Stimulated activated CD4-positive, alpha-beta T cell treated with anti-CD3 and anti-CD28 coated beads, TNF-alpha, amount 100 ng/mL, for 4 hours (primary cell): ENCODE data around the gene HOXB1.

ENCODE experiments used
- DNase-seq, 3 experiments: peaks; one replicate each; pipeline ENCODE4 v3.0.0-alpha.2; 2020; ENCODE audit warnings: low read depth in 3 of 3

Gene HOXB1

DNA sequence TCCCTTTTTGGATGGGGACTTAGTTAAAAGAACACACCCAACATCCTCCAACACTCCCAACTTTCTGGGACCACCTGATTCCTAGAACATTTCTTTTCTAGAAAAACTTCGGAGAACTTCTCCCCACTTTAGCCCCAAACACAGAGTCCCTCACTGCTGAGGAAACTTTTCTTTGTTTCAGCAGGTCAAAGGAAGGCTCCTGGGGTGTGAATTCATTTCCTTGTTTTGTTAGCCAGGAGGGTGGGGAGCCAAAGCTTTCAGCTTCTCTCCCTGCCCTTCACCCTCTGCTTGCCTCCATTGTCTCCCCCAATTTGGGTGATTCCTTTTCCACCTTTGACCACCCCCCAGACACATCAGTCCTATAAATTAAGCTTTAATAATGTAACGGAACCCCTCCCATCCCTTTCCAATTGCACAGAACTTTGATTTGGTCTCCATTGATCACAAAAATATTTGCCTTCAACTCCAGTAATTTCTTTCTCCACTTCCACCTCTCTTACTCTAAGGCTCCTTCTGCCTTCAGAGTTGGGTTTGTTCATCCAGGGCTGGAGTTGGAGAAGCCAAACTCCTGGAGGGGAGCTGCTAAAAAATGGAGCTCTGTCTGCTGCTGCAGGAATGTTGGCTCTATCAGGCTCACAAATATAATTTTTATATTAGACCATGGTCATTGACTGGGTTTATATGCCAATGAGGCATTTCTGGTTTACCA lies 37.0 kb upstream of the HOXB1 start:
- DNase-seq: no peak

DNA sequence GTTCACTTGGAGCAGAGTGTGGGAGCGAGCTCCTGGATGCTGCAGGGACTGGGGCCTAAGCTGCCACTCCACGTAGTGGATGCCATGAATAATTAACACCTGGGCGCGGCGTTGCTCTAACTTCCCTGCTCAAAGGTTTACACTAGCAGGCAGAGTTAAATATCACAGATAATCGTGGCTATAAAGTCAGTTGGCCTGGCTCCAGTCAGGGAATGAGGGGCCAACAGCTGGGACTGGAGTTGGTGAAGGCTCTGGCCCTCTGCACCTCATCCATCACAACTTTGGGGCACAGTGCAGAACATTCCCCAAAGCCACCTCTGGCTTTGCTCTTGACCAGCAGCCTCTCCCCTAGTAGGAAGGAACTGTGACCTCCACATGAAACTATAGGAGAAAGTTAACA lies 36.4 kb upstream of the HOXB1 start:
- DNase-seq: no peak

DNA sequence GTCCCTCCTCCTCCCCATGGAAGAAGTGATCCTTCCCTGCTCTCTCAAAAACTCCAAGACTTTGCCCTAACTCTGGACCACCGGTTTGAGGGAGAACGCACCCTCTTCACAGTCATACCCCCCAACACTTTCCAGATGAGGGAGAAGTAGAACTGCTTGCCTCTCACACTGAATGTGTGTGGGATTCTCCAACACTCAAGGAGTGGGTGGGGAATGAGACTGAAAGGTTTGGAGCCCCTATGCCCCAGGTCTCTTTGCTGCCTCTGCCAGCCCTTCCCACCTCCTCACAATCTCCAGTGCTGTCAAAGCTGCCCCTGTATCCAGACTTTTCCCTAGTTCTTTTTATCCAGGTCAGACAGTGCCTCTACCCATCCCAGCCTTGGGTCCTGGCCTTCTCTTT lies 35.9 kb upstream of the HOXB1 start:
- no peak for DNase-seq

DNA sequence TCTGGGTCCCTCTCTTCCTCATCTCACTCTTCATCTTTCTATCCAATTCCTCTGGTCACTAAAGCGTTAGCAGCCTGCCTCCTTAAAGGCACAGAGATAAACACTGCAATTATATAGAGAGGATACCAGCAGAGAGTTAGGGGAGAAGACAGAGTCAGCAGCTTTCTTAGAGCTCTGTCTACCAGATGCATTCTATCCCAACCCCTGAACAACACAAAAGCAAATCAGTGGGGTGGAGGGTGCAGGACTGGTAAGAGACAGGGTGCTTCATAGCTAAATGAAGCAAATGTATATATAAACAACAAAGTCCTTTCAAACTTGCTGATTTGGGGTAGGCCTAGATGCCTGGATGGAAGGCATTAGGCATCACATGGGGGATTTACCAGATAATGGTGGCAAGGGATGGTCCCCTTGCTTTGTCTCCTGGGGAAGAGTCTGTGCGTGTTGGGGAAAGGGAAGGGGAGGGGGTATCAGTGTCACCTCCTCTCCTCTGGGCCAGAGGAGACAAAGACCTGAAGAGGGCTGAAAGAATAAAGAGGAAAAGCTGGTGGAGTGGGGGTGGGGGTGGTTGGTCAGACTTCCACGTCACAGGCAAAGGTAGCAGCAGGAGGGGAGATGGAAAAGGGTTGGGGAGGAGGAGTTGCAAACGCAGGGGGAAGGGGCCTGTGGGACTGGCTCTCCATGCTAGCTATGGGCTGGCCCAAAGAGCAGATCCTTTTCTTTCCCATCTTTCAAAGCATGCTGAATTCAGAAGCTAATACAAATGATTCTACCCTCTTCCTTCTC lies 35.3 kb upstream of the HOXB1 start:
- no peak for DNase-seq

DNA sequence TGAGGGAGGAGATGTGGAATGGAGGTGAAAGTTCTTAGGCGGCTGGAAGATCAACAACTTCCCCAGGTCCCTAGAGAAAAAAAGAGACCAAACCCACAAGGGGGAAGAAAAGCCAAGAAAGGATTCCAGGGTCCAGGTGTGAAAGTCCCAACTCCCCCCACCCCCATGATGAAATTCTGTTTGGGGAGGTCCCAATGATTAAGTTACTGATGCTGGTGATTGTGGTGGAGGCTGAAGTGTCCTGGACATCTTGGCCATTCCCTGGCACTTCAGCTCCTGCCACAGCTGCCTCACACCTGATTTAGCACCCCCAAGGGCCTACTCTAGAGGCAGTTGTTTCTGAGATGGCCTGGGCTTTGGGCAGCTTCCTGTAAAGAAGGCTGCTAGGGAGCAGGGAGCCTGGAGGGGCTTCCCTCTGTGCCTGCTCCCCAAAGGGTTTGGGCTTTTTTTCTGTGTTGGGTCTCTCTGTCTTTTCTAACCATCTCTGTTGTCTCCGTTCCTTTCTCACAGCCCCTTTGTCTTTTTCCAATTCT lies 34.3 kb upstream of the HOXB1 start:
- DNase-seq: no peak

DNA sequence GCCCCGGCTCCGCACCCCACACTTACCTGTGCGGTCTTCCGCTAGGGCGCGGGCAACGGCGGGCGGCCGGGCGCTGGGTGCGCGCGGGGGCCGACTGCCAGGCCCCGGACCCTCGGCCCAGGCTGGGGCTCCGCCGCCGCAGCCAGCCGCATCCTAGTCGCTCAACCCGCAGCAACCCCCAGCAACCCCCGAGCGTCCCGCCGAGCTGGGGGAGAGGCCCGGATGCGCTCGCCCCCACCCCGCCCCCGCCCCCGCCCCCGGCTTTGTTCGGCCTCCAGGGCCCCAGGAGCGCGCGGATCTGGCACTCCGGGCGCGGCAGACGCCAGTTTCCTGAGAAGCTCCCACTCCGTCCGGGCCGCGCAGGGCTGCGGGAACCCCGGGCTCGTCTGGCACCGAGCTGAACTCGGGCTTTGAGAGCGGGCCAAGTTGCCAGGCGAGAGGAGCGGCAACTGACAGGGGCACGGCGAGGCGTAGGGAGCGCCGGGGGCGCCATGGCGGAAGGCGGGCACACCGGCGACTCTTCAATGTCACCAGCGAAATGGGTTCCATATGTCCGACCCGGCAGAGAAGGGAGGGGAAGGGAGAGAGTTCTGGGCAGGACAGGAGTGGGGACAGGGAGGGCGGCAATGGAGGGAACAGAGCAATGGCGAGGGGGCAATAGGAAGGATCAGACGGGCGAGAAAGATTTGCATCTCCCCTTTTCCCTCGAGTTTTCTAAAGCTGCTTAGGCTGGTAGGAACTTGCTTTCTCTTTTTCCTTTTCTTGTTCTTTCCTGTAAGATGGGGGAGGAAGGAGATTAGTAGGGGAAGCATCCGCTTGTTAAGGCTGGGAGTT lies 33.6 kb upstream of the HOXB1 start:
- no peak for DNase-seq

DNA sequence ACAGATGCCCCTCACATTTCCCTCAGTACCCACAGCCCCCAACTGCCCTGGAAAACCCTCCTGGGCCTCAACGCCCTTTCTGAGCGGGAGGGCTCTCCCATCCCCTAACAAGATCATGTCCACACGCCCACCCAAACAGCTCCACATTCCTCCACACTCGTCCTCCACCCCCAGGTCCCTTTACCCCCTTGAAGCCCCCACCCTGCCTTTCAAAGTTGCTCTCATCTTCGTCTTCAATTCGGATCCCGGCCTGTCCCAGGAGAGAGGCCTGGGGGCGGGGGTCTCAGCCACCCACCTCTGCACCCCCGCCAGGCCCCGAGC lies 33.0 kb upstream of the HOXB1 start:
- no peak for DNase-seq

DNA sequence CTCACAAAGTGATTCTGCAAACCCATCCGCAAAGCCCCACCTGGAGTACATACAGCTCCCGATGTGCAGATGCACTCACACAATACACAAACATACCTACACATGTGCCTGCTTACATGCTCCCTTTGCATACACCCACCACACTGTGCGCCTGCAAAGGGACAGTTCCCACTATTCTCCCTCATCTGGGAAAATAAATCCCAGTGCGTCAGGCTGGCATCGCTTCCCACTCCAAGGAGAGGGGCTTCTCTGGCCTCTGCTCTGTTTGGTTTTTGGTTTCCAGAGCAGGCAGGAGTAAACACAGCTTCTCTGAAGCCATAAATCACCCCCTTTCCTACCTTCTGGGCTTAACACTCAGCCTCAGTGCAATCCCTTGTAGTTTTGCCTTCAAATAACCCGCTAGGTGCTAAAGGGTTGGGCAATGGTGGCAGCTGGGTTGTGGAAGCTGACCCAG lies 32.6 kb upstream of the HOXB1 start:
- DNase-seq: no peak

DNA sequence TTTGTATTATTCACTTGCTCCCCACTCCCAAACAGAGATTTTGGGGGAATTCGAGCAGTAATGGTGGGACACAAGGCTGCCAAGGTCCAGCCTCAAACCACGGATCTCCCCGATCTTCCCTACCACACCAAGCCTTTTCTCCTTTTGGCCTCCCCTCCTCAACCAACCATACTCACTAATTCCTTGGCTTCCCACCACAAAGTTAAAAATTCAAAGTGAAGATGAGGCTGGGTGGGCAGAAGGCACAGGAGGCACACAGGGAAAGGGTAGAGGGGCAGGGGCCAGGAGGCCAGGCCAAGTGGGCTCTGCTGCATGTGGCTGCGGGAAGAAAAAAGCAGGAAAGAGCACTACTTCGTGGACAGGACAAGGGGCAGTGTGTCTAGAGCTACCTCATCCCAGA lies 32.1 kb upstream of the HOXB1 start:
- DNase-seq: no peak

DNA sequence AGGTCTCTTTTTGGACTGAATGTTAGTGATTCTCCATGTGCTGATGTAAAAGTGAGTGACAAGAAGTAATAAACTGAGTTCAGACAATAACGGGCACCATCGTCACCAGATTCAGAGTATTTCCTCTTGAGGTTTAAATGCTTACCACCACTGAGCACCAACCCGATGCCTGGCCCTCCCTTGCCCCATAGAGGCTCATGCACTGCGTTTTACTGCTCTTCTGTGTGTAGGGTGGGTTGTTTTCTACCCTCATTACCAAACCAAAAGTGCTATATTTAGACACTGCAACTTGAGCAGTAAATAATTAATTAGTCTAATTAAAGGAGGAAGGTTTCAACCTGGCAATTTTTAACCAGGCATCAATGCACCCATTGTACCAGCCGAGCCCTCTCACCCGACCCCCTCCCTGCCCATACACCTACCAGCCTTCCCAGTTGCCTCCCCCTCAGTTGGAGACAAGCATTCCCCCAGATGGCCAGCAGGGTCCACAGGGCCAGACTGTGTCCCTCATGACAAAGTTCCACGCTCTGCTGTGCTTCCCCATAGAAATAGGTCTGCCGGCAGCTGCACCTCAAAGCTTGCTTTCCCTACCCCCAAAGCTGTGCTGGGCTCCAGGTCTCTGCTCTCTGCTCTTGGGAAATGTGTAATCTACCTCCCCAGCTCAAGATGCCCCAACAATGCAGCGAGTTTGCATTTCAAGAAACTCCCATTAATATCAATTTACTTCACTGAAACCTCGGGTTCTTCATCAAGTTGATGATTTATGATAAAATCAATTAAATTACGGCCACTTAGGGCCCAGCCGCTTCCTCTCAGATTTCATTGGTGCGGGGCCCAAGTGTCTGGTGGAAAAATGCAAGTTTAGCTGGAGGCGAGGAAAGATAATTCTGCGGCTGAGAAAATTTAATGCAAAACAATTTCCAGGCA lies 31.3 kb upstream of the HOXB1 start:
- DNase-seq: no peak

DNA sequence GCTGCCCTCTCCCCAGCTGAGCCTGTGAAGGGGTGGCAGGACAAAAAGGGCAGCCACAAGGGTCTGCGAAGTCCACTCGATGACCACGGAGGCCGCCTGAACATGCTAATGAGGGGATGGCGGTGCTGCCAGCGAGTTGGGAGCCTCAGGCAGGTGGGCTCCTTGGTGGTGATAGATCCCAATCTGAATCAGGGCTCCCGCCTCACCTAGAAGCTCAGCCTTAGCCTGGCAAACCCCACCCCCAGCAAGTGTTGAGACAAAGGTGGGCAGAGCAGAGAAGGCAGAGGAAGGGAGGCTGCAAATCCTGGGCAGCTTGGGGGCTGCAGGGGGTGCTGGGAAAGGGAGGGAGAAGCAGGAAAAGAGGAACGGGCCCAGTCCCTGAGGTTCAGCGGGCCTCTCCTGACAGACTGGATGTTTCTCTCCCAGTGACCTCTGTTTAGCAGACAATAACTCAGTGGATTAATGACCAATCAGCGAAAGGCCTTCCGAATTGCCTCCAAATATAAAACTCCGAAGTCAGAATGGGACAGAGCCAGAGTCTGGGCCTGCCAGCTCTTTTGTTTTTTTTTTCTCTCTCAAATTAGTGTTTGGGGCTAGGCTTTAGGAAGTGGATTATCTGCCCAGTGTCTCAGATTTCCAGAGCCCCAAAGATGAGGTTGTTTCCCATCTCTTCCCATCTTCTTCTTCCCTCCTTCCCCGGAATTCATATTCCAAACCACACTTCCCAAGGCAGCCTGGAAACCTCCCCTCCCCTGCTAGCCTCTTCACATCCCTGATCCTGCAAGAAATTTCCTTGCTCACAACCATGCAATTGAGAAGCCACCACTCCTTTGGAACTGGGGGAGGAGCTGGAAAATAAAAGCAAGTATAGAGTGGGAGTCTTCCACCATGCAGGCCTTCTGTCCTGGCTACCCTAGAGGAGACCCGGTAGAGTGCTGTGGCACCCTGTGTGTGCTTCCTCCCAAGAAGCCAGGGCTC lies 29.3 kb upstream of the HOXB1 start:
- no peak for DNase-seq

DNA sequence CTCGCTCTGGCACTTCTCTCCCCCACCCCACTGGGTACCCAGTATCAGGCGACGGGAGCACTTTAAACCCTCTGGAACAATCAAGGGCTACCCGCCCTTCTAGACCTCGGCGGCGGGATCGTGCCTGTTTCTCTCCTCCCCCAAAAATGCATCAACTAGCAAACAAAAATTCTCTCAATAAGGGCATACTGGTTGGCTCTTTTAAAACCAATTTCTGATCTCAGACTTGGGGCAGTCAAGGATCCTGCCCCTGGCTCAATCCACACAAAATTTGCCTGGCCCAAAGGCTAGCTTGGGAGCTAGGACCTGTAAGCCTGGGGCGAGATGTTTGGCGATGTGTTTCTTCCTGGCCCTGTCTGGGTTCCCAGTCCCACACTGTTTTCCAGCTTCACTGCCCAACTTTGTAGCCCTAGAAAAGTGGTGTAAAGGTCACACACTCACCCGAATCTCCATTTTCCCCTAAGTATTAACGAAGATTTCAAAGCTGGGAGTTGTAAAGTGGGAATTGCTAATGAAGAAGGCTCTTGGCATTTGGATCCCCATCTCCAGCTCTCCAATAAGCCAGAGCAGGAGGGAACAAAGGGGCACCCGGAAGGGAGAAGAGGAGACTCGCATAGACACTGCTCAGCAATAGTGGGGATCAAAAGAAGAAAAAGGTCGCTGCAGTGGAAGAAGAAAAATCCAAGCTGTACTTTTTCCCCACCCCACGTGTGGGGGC lies 28.5 kb upstream of the HOXB1 start:
- DNase-seq: no peak

DNA sequence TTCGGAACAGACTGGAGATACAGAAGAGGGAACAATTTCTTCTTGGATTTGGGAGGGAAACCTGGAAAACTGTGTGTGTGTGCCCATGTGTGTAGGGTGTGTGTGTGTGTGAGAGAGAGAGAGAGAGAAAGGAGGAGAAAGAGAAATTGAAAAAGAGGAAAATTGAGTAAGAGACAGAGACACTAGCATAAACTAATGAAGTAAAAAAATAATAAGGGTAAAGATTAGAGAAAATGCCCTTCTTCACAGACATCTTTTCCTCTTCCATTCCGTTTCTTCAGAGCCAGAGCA lies 28.0 kb upstream of the HOXB1 start:
- no peak for DNase-seq

DNA sequence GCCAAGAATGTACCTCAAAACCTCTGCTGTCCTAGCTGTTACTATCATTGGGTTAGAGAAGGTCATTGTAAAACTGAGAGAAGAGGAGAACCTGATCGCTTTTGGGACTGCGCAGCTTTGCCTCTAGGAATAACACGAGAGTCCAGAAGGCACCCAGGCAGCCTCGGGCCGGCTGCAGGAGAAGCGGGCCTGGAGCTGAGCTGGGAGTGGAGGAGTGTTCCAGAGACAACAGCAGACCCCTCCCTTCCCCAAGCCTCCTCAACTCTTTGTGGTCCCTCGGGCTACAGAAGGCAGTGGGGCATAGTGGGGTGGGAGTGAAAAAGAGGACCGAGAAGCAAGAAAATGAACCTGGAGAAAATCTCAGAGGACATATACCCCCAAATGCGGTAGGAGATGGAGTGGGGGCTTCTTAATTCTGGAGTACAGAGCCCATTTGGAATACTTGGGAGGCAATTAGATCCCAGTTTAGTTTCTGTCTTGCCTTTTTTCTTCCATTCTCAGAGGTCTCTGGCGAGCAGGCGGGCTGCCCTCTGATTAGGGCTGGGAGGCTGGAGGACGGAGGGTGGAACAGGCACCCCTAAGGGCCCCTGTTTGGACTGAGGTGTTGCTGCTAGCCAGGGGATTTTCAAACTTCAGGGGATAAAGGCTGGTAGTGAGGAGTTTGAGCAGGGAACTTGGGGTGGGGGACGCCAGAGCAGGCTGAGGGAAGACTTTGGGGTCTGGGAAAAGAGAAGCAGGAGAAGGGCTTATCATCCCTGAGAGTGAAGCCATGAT lies 27.4 kb upstream of the HOXB1 start:
- DNase-seq: no peak

DNA sequence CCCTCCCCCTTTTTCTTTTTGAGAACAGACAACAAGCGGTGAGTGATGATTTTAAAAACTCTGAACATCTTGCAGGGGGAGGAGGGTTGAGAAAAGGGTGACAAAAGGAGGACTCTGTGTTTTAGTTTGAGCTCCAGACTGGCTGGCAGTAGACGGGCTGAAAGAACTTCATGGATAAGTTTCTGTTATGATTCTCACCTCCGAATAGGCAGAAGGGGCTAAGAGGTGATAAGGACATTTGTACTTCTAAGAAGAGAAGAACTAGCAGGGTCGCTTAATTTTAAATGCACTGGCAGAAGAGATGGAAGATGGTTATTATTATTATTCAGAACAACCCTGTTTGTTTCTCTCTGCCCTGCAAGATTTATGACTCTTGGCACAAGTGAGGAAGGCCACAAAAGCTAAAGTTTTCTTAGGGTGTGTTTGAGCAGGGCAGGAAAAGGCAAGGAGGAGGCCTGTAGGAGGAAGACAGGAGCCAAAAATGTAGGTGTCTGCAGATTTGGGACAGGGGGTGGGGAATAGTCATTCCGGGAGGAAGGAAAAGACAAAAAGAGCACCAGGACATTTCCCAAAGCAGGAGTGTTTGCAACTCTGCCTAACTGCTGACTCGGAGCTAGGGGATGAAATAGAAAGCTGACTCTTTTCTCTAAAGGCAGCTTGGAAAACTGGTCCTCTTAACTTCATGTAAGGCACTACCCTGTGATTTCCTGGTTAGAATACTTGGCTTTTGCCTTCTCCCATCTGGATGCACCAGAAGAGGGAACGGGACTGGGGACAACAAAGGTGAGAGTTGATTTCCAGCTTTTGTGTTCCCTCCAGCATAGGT lies 26.0 kb upstream of the HOXB1 start:
- DNase-seq: no peak

DNA sequence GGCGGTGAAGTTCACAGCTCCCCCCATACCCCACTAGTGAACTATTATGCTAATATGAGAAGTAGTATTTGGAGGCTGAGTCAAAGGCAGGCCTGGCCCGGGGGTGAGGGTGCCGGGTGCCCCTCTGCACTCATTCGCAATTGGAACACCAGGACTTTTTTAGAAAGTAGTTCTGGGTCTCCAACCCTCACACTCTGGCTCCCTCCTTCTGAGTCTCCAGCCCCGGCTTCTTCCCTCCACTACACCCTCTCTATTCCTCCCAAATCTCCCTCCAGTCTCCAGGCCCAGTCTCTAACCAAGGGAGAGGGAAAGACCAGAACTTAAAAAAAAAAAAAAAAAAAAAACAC lies 25.4 kb upstream of the HOXB1 start:
- DNase-seq: no peak

DNA sequence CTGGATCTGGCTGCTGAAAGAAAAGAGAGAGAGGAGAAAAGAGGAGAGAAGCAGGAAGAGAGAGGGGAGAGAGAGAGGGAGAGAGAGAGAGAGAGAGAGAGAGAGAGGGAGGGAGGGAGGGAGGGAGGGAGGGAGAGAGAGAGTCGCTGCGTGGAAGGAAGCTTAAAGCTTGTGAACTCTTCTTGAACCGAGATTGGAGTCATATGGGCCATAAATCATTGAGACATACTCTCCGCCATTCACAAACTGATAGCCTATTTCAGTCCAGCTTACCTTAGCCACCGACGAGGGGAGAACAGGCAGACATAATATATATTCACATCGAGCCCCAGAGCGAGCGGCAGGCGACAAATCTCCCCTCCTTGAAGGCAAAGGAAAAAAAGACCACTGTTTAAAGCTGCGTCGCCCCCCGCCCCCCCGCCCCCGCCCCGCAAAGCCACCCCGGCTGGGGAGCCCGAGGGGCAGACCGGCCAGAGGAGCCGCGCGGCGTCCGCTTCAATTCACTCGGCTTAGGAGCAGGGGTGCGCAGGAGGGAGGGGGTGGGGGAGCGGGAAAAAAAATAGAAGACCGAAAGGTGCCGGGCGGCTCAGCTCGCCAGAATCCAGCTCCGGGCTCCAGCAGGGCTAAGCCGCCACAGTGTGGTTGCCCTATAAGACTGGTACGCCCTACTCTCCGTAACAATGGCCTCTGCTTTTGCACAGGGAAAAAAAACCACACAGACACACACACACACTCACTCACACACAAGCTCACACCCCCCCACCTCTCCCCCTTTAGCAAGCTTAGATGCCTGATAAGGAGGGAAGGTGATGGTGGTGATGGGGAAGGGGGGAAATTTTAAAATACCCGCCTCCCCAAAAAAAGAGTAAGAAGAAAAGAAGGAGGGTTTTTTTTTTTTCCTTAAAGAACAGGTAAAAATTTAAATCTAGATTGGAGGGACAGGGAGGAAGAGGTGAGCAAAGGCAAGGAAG lies 24.7 kb upstream of the HOXB1 start:
- no peak for DNase-seq
